HepG2 (cell line): Measurements from ENCODE around the gene KSR1. TPM values are rescaled to one million over a fixed set of nuclear protein-coding genes. Genes with fewer than 3 reads are reported as not detected.

Experiments used
- ATAC-seq: fragments of 200-7000 bp; cut with Tn5 transposase; 3 replicates; pipeline ENCODE4 v1.9.1; 2020; ENCODE audit warnings: mild to moderate bottlenecking, moderate library complexity
- BruUV-seq: library from RNA; stranded (reverse); fragments of 400-500 nt; replicated peaks from 2 replicates; lab custom pipeline; 2021; lab: Mats Ljungman, UMichigan
- CTCF ChIA-PET: fragments of 300-600 bp; formaldehyde crosslinking; extraction: SDS; loops from one replicate; lab custom pipeline; 2021; ENCODE audit warnings: low total read pairs, inconsistent platforms, low intra/inter-chr PET ratio; lab: Yijun Ruan, JAX
- POLR2A ChIA-PET: fragments of 350-600 bp; sonication (Branson Sonifier 250); formaldehyde crosslinking; loops from one replicate; lab custom pipeline; 2020; ENCODE audit warnings: antibody characterized with exemption, inconsistent platforms; lab: Yijun Ruan, JAX
- DNase-seq: peaks from one replicate; pipeline ENCODE4 v3.0.0-alpha.2; 2015; ENCODE audit warnings: low spot score
- FAIRE-seq: peaks from 3 replicates; lab custom pipeline; 2011; peaks lifted over from hg19 to GRCh38; lab: Jason Lieb, UNC
- H2AFZ ChIP-seq: one replicate; pipeline ENCODE4 v1.6.1; 2011; ENCODE audit warnings: low read length, inconsistent platforms
- H3K27ac ChIP-seq: fragments of 300-600 bp; 3 replicates; pipeline ENCODE4 v1.8.0; 2011; ENCODE audit warnings: mixed run types, mild to moderate bottlenecking, mixed read lengths, low read length, inconsistent platforms; ENCODE audit not compliant: insufficient read depth; ENCODE audit errors: extremely low read length
- H3K27me3 ChIP-seq, 2 experiments: fragments of 200-600 bp in 1 of 2; 2 replicates in 1 of 2; 3 replicates in 1 of 2; pipeline versions ENCODE4 v1.6.0 to v1.8.0; 2011; ENCODE audit warnings: low read length in 2 of 2, mild to moderate bottlenecking in 2 of 2, moderate library complexity in 2 of 2, inconsistent platforms in 1 of 2; ENCODE audit not compliant: insufficient read depth in 2 of 2, control insufficient read depth in 1 of 2
- H3K36me3 ChIP-seq, 2 experiments: fragments of 200-600 bp in 1 of 2; replicated peaks in 1 of 2; 2 replicates in 1 of 2; 3 replicates in 1 of 2; pipeline versions ENCODE4 v1.5.1 to v1.8.0; 2011; ENCODE audit warnings: low read length in 2 of 2, inconsistent platforms in 1 of 2; ENCODE audit not compliant: insufficient read depth in 2 of 2, control insufficient read depth in 1 of 2
- H3K4me1 ChIP-seq: 2 replicates; pipeline ENCODE4 v1.5.1; 2012; ENCODE audit warnings: low read length, inconsistent platforms; ENCODE audit not compliant: insufficient read depth
- H3K4me2 ChIP-seq: 2 replicates; pipeline ENCODE4 v1.6.0; 2011; ENCODE audit warnings: low read depth, low read length, inconsistent platforms
- H3K4me3 ChIP-seq, 3 experiments: fragments of 200-600 bp in 1 of 3; sonication (generic), shearing (Covaris generic) in 1 of 3; replicated peaks in 1 of 3; 2 replicates each; pipeline ENCODE4 v1.5.1; 2011 to 2016; ENCODE audit warnings: low read length in 3 of 3, inconsistent platforms in 2 of 3, low read depth in 2 of 3, mild to moderate bottlenecking in 2 of 3, control low read depth in 1 of 3, mixed read lengths in 1 of 3; ENCODE audit not compliant: insufficient read depth in 1 of 3
- H3K79me2 ChIP-seq: one replicate; pipeline ENCODE4 v1.6.1; 2011; ENCODE audit warnings: low read length, inconsistent platforms; ENCODE audit not compliant: insufficient read depth
- H3K9ac ChIP-seq: 2 replicates; pipeline ENCODE4 v1.6.0; 2011; ENCODE audit warnings: mild to moderate bottlenecking, low read depth, low read length, inconsistent platforms; ENCODE audit not compliant: insufficient read depth
- H3K9me3 ChIP-seq: 2 replicates; pipeline ENCODE4 v1.5.1; 2012; ENCODE audit warnings: mild to moderate bottlenecking, low read length
- H4K20me1 ChIP-seq: 2 replicates; pipeline ENCODE4 v1.6.0; 2011; ENCODE audit warnings: inconsistent platforms, mild to moderate bottlenecking, low read length, moderate library complexity; ENCODE audit not compliant: insufficient read depth
- NFAT5 ChIP-seq: sonication (generic); formaldehyde crosslinking; IDR thresholded peaks from 2 replicates; pipeline ENCODE4 v1.4.0; 2020; ENCODE audit warnings: missing genetic modification reagents
- SETDB1 ChIP-seq: sonication (generic); formaldehyde crosslinking; IDR thresholded peaks from 2 replicates; pipeline ENCODE4 v1.5.1; 2020; ENCODE audit warnings: missing genetic modification reagents, mild to moderate bottlenecking, borderline replicate concordance
- TGIF2 ChIP-seq: IDR thresholded peaks from 2 replicates; pipeline ENCODE4 v1.6.1; 2016; ENCODE audit warnings: control low read depth, missing compliant biosample characterization
- YY1 ChIP-seq: IDR thresholded peaks from 2 replicates; pipeline ENCODE4 v1.6.1; 2011; ENCODE audit warnings: low read length, low read depth, moderate library complexity, mild to moderate bottlenecking; ENCODE audit not compliant: insufficient read depth, insufficient replicate concordance
- ZBTB14 ChIP-seq: sonication (generic); formaldehyde crosslinking; IDR thresholded peaks from 2 replicates; pipeline ENCODE4 v1.4.0; 2020; ENCODE audit warnings: missing genetic modification reagents
- ZNF136 ChIP-seq: sonication (generic); formaldehyde crosslinking; IDR thresholded peaks from 2 replicates; pipeline ENCODE4 v1.8.1; 2022; ENCODE audit warnings: low read depth, mild to moderate bottlenecking, moderate library complexity, missing genetic modification reagents
- ZNF318 ChIP-seq: sonication (generic); formaldehyde crosslinking; IDR thresholded peaks from 2 replicates; pipeline ENCODE4 v1.4.0; 2020; ENCODE audit warnings: mild to moderate bottlenecking, missing genetic modification reagents
- WGBS: methylation state at CpG from one replicate; pipeline ENCODE4 v1.1.6; 2017; ENCODE audit warnings: low lambda C conversion rate; 5-methylcytosine and 5-hydroxymethylcytosine counted together
- in situ Hi-C: cut with HindIII; loops from 2 replicates; pipeline ENCODE4 v1.10.0; 2017; ENCODE audit warnings: low pct_unique_long_range_greater_than_20kb; ENCODE audit not compliant: extremely low pct_ligation_motif_present
- intact Hi-C: fragments of 100-400 bp; cut with micrococcal nuclease; formaldehyde crosslinking; loops from one replicate; pipeline ENCODE4 v1.10.0; 2022; ENCODE audit not compliant: unreplicated experiment
- polyA plus RNA-seq, 8 experiments: library from polyadenylated mRNA; depleted of rRNA in 3 of 8; stranded (reverse) in 7 of 8; unstranded in 1 of 8; fragments of >200 nt; fragmentation: Illumina TruSeq in 4 of 8; extraction: Trizol in 4 of 8; gene quantifications; 2 replicates each; pipeline versions ENCODE4 v1.2.1 to v1.2.3, GENCODE V29; 2011 to 2016; ENCODE audit warnings: low read depth in 4 of 8, missing spikeins in 1 of 8, mixed read lengths in 1 of 8; ENCODE audit not compliant: insufficient read depth in 1 of 8
- total RNA-seq, 5 experiments: library from RNA; depleted of rRNA; stranded (reverse); fragments of >200 nt; fragmentation: Illumina TruSeq; extraction: Trizol; gene quantifications; 2 replicates each; pipeline ENCODE4 v1.2.3, GENCODE V29; 2016; ENCODE audit warnings: low read depth in 1 of 5

The KSR1 gene
- total and polyA plus RNA-seq, 2 of the 13 experiments (the other 11 are each of a cell fraction or from before 2014, with no cell fraction given) = 10.1 to 16.6 TPM

GRCh38 chr17:27555339-27555738, 99.1 kb downstream of the KSR1 start:
- Histone ChIP-seq H3K4me3 (no peak overlapping the region), H3K4me1 (peaks cover 73% of the 10 kb centered on the region), H3K9ac (no peak overlapping the region), H2AFZ (no peak overlapping the region), H3K4me2 (no peak overlapping the region), H4K20me1 (no peaks in the 10 kb centered on the region), H3K9me3 (no peaks in the 10 kb centered on the region), H3K27ac (no peak overlapping the region), H3K27me3 (no peaks in the 10 kb centered on the region), H3K36me3 (peaks cover 0 to 9% of the 10 kb centered on the region in 2 experiments; a peak in 3 of 5 replicates), H3K79me2 (peaks cover 1% of the 10 kb centered on the region)
- in situ Hi-C loops = loop anchor here (5.0 kb wide), 1 partner anchor 58 kb away; no protein-coding TSS in a partner anchor
- WGBS = 98% methylated on average over 5 of the region's 5 CpGs
- intact Hi-C loops = no loop called here
- FAIRE-seq (no peak), DNase-seq (no peak), ATAC-seq (no peak)
- no TSS peak for BruUV-seq
- ChIA-PET POLR2A (no interaction called here), CTCF (no interaction called here)
- TF ChIP-seq YY1 (no peak), ZBTB14 (CRISPR knock-in tag) (no peak), NFAT5 (CRISPR knock-in tag) (no peak), SETDB1 (CRISPR knock-in tag) (no peak), ZNF136 (CRISPR knock-in tag) (no peak), ZNF318 (CRISPR knock-in tag) (no peak), TGIF2 (CRISPR knock-in tag) (no peak)
